NCI-H187 treated with DMSO at 0.1 percent for 48 hours (cell line): ENCODE measurements around the gene ZMIZ1.
"Not testable (repeated sequence)": the region's sequence is repeated elsewhere in the genome, so short reads cannot be mapped to it uniquely, and the experiment has no call there.

Experiments
- DNase-seq: peaks from one replicate; lab custom pipeline; 2025; lab: John Stamatoyannopoulos, UW

ZMIZ1 gene

GRCh38 chr10:79029478-79030390 lies 39.0 kb upstream of the ZMIZ1 start:
- no peak for DNase-seq

- DNase-seq = no peak
Measured at GRCh38 chr10:79030705-79031104, 38.1 kb upstream of the ZMIZ1 start.

- DNase-seq = no peak
Measured at GRCh38 chr10:79031723-79032122, 37.0 kb upstream of the ZMIZ1 start.

GRCh38 chr10:79034271-79034876 lies 34.4 kb upstream of the ZMIZ1 start:
- no peak for DNase-seq

GRCh38 chr10:79036416-79036815 lies 32.4 kb upstream of the ZMIZ1 start:
- DNase-seq = not testable (repeated sequence)

GRCh38 chr10:79038104-79038840 lies 30.5 kb upstream of the ZMIZ1 start:
- DNase-seq = no peak

GRCh38 chr10:79038841-79039201 lies 29.9 kb upstream of the ZMIZ1 start:
- peak; percentile 24 for DNase-seq

- no peak for DNase-seq
Measured at GRCh38 chr10:79042639-79043411, 25.9 kb upstream of the ZMIZ1 start.

GRCh38 chr10:79044036-79044632 lies 24.6 kb upstream of the ZMIZ1 start:
- no peak for DNase-seq

GRCh38 chr10:79044846-79045245 lies 23.9 kb upstream of the ZMIZ1 start:
- no peak for DNase-seq

- DNase-seq = no peak
Measured at GRCh38 chr10:79045566-79046175, 23.1 kb upstream of the ZMIZ1 start.

- no peak for DNase-seq
Measured at GRCh38 chr10:79046326-79046725, 22.4 kb upstream of the ZMIZ1 start.

GRCh38 chr10:79046741-79047583 lies 21.8 kb upstream of the ZMIZ1 start:
- no peak for DNase-seq

- no peak for DNase-seq
Measured at GRCh38 chr10:79047584-79047874, 21.2 kb upstream of the ZMIZ1 start.

GRCh38 chr10:79047875-79048638 lies 20.7 kb upstream of the ZMIZ1 start:
- no peak for DNase-seq

- no peak for DNase-seq
Measured at GRCh38 chr10:79048639-79049550, 19.9 kb upstream of the ZMIZ1 start.

- DNase-seq = no peak
Measured at GRCh38 chr10:79049931-79050895, 18.6 kb upstream of the ZMIZ1 start.
